SU-DHL-6 (cell line): ENCODE measurements around the gene TTYH3.

Experiments
- H2AFZ ChIP-seq: fragments of 200-600 bp; sonication (generic); 2 replicates; pipeline ENCODE4 v1.6.1; 2014; ENCODE audit warnings: low read depth, mild to moderate bottlenecking, moderate library complexity, mixed read lengths, antibody characterized with exemption, low read length; ENCODE audit not compliant: severe bottlenecking
- H3F3A ChIP-seq: fragments of 200-600 bp; shearing (Covaris generic); 2 replicates; pipeline ENCODE4 v1.6.0; 2016; ENCODE audit warnings: antibody characterized with exemption, mild to moderate bottlenecking; ENCODE audit not compliant: insufficient read depth
- H3K27ac ChIP-seq: fragments of 200-600 bp; sonication (generic); 2 replicates; pipeline ENCODE4 v1.5.1; 2016; ENCODE audit warnings: low read depth, mild to moderate bottlenecking, low read length, moderate library complexity, mixed read lengths
- H3K27me3 ChIP-seq: fragments of 200-600 bp; sonication (generic), shearing (Covaris generic); 2 replicates; pipeline ENCODE4 v1.6.0; 2014; ENCODE audit warnings: mild to moderate bottlenecking, low read length
- H3K36me3 ChIP-seq: fragments of 200-600 bp; sonication (generic); 2 replicates; pipeline ENCODE4 v1.6.1; 2014; ENCODE audit warnings: mild to moderate bottlenecking, low read length, mixed read lengths
- H3K4me2 ChIP-seq: fragments of 300-600, 200-600 bp; shearing (Covaris generic), sonication (generic); 2 replicates; pipeline ENCODE4 v1.6.0; 2014; ENCODE audit warnings: low read length, low read depth, mild to moderate bottlenecking; ENCODE audit not compliant: poor library complexity, severe bottlenecking
- H3K4me3 ChIP-seq: fragments of 200-600 bp; sonication (generic); 2 replicates; pipeline ENCODE4 v1.5.1; 2014; ENCODE audit warnings: antibody characterized with exemption, low read length, mild to moderate bottlenecking, mixed read lengths; ENCODE audit not compliant: insufficient read depth, poor library complexity, severe bottlenecking
- H3K79me2 ChIP-seq: fragments of 200-600 bp; sonication (generic); 2 replicates; pipeline ENCODE4 v1.6.1; 2014; ENCODE audit warnings: mild to moderate bottlenecking, low read length, moderate library complexity; ENCODE audit not compliant: insufficient read depth
- H3K9ac ChIP-seq: fragments of 200-600 bp; sonication (generic); 2 replicates; pipeline ENCODE4 v1.7.0; 2014; ENCODE audit warnings: mild to moderate bottlenecking, low read length
- H3K9me2 ChIP-seq: fragments of 200-600 bp; sonication (generic); replicated peaks from 2 replicates; pipeline ENCODE4 v1.6.1; 2014; ENCODE audit warnings: low read length; ENCODE audit not compliant: insufficient read depth
- H3K9me3 ChIP-seq: fragments of 200-600 bp; sonication (generic); 2 replicates; pipeline ENCODE4 v1.6.1; 2014; ENCODE audit warnings: low read length, mixed read lengths; ENCODE audit not compliant: insufficient read depth
- H4K20me1 ChIP-seq: fragments of 200-600 bp; sonication (generic); 2 replicates; pipeline ENCODE4 v1.6.1; 2014; ENCODE audit warnings: low read depth, mild to moderate bottlenecking, antibody characterized with exemption, low read length, moderate library complexity, mixed read lengths
- CTCF ChIP-seq: fragments of 200-600 bp; sonication (generic); IDR thresholded peaks from one replicate; pipeline ENCODE4 v1.5.1; 2017; ENCODE audit warnings: antibody characterized with exemption, mild to moderate bottlenecking, low read length, moderate library complexity; ENCODE audit not compliant: insufficient read depth, poor library complexity, severe bottlenecking
- EZH2phosphoT487 ChIP-seq: fragments of 200-600 bp; sonication (generic), shearing (Covaris generic); conservative IDR thresholded peaks from 2 replicates; pipeline ENCODE4 v1.6.1; 2018; ENCODE audit warnings: mild to moderate bottlenecking, antibody characterized with exemption, low read length, moderate library complexity, mixed read lengths

TTYH3 gene

DNA sequence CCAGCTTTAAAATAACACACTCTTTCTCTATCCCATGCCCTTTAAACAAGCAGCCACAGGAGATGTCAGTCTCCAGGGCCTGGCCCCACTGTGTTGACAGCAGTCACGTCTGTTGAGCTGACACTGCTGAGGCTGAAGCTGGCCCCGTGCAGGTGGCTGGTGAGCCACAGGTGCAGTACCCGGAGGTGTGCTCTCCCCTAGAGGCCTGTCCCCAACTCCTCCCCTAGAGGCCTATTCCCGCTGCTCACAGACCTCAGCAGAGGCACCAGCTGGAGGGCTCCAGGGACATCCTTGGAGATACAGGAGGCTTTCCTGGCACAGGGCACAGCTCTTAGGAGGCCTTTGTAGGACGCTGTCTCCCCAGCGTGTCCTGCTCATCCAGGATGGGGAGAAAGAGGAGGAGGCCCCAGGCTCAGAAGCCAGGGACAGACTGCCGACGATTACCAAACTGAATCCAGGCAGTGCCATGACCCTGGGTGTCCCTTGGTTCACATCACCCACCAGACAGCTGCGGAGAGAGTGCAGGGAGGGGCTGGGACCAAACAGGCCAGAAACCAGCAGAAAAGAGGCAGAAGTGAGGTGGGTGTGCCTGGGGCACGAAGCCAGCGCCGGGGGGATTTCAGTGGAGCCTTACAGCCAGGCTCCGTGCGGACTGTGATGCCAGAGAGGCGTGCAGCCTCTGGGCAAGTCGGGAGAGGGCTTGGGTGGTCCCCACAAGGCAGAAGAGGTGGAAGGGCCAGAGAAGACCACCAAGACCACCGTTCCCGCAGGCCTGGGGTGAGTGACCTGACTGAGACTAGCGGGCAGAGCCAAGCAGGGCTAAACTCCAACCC is 18.5 kb upstream of the TTYH3 start:
- Histone ChIP-seq H3K9me3 (no peaks in the 10 kb centered on the region), H3K4me3 (no peak overlapping the region)

DNA sequence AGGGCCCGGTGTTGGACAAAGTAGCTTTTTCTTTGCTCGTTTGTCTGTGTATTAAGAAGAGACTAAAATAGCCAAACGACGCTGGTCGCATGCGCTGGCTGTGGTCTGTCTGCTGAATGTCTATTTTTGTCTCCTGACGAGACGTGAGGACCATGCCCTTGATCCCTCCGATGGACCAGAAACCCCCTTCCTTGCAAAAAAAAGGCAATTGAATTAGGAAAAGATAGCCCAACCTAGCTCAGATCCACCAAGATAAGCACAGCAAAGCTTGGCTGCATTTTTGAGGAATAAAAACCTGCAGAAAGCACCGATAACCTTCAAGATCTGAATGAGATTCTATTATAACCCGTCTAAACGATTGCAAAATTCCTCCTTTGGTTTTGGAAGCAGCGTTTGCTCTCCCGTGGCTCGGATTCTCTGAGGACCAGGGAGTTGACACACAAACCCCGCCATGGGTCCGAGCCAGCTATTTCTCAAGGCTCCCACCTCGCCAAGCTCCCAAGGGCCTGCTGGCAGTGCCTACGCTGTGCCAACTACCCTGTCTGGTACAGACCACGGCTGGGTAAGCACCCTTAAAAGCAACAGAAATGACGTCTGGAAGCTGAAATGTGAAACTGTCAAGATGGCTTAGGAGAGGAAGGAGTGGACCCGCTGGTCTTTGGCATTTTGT is 17.7 kb upstream of the TTYH3 start:
- Histone ChIP-seq H3K9me3 (no peaks in the 10 kb centered on the region), H3K27ac (peak overlapping the region; percentile 37), H3K36me3 (no peaks in the 10 kb centered on the region), H3K4me2 (no peak overlapping the region), H4K20me1 (no peaks in the 10 kb centered on the region), H2AFZ (no peak overlapping the region), H3K79me2 (no peaks in the 10 kb centered on the region), H3K9me2 (no peaks in the 10 kb centered on the region), H3K27me3 (no peaks in the 10 kb centered on the region), H3F3A (no peaks in the 10 kb centered on the region), H3K9ac (no peak overlapping the region), H3K4me3 (no peak overlapping the region)
- TF ChIP-seq CTCF: no peak
- TF ChIP-seq EZH2phosphoT487: no peak

More for the DNA sequence above, 18.5 kb upstream of the TTYH3 start:
- no peaks in the 10 kb centered on the region for H3F3A ChIP-seq
- no peaks in the 10 kb centered on the region for H3K9me2 ChIP-seq
- H3K79me2 ChIP-seq: no peaks in the 10 kb centered on the region
- peak overlapping the region; percentile 37 for H3K27ac ChIP-seq
- no peak overlapping the region for H2AFZ ChIP-seq
- no peaks in the 10 kb centered on the region for H3K36me3 ChIP-seq
- H4K20me1 ChIP-seq: no peaks in the 10 kb centered on the region
- H3K27me3 ChIP-seq: no peaks in the 10 kb centered on the region
- no peak overlapping the region for H3K4me2 ChIP-seq
- no peak overlapping the region for H3K9ac ChIP-seq
- TF ChIP-seq EZH2phosphoT487 (no peak), CTCF (no peak)

DNA sequence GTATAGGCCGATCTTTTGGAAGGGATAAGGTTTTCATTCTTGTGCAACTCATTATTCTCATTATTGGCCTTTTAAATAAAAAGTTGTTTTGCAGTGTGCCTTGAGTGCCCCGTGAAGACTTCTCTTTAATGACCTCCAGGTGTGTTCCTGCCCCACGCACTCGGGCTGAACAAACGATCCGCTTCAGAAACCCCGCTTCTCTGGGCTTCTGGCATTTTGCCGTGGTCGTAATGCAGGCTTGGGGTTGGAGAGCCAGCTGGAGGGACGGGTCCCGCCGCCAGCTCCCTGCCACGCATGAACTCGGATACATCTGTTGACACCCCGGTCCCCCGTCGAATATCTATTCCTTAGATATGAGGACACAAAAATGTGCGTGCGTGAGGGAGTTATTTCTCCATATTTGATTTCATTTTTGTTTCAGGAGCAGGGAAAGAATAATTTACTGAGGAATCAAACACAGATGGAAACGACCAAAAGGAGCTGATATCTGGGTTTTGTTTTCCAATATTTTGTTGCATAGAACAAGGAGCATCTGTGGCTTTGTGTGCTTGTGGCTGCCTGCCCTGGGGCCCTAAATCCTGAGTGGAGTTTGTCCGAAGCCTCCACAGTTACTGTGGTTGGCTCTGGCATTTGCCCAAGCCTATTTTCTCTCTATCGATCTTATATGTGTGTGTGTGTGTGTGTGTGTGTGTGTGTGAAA is 17.0 kb upstream of the TTYH3 start:
- Histone ChIP-seq H3K4me2 (no peak overlapping the region), H2AFZ (no peak overlapping the region)

More for the DNA sequence above, 17.0 kb upstream of the TTYH3 start:
- TF ChIP-seq EZH2phosphoT487: no peak
- TF ChIP-seq CTCF: no peak
- Histone ChIP-seq H3K27me3 (no peaks in the 10 kb centered on the region), H3K79me2 (no peaks in the 10 kb centered on the region), H4K20me1 (no peaks in the 10 kb centered on the region), H3K36me3 (no peaks in the 10 kb centered on the region), H3K4me3 (no peak overlapping the region), H3K9me2 (no peaks in the 10 kb centered on the region), H3K27ac (no peak overlapping the region), H3K9ac (no peak overlapping the region), H3K9me3 (no peaks in the 10 kb centered on the region), H3F3A (no peaks in the 10 kb centered on the region)
